NCI-H146 treated with DMSO at 0.1 percent for 48 hours (cell line): ENCODE measurements around the gene ECSCR.
"Not testable (repeated sequence)": the region's sequence is repeated elsewhere in the genome, so short reads cannot be mapped to it uniquely, and the experiment has no call there.

ENCODE experiments used
- DNase-seq: peaks from one replicate; lab custom pipeline; 2025; ENCODE audit not compliant: unreplicated experiment; lab: John Stamatoyannopoulos, UW

Gene ECSCR

DNA sequence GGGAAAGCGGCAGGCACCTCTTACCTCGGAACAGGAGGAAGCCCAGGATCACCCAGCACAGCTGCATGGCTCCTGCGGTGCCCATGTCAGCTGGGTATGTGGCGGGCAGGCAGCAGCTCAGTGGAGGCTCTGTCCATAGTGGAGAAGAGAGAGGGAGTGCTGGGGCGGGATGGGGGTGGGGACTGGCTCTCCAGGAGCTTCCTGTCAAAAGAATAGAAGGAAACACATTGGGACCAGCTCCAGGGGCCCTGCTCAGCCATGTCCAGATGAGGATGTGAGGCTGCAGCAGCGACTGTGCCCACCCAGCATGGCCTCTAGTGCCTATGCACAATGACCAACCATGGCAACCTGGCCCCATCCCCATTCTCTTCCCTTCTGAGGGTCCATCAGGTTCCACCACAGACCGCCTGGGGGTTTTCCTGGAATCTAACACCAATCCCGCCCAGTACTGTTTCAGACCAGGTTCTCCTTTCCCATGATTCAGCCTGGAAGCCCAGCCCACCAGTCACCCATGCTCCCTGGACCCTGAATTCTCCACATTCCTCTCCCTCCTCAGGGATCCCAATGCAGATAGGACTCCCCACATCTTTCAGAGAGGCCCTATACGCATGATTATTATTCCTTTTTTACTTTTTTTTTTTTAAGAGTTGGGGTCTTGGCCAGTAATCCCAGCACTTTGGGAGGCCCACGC, at the start of gene ECSCR:
TSS of gene ECSCR (minus strand) at position 158 of the 691 bp plus-strand sequence. CDS start at position 85, 73 bp downstream.
- no peak for DNase-seq

DNA sequence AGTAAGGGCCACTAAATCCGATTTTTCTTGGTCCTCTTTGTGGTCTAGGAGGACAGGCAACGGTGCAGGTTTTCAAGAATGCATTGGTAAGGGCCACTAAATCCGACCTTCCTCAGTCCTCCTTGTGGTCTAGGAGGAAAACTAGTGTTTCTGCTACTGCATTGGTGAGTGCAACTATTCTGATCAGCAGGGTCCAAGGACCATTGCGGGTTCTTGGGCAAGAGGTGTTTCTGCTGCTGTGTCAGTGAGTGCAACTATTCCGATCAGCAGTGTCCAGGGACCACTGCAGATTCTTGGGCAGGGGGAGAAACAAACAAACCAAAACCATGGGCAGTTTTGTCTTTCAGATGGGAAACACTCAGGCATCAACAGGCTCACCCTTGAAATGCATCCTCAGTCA, 42.2 kb upstream of the ECSCR start:
- not testable (repeated sequence) for DNase-seq

DNA sequence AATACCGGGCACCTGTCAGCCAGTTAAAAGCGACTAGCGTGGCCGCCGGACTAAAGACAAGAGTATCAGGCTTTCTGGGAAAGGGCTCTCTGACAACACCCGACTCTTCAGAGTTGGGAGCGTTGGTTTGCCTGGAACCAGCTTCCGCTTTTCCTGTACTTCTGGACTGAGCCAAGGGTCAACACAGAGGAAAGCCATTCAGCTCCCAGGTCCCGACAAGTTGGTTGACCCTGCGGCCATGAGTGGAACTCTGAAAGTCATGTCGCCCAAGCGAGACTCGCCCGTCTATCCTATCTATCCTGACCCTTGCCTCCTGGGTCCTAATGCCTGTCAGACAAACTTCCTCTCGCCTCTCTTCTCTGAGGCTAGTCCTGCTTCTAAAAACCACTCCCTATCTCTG, 41.3 kb upstream of the ECSCR start:
- DNase-seq, result not testable (repeated sequence)

DNA sequence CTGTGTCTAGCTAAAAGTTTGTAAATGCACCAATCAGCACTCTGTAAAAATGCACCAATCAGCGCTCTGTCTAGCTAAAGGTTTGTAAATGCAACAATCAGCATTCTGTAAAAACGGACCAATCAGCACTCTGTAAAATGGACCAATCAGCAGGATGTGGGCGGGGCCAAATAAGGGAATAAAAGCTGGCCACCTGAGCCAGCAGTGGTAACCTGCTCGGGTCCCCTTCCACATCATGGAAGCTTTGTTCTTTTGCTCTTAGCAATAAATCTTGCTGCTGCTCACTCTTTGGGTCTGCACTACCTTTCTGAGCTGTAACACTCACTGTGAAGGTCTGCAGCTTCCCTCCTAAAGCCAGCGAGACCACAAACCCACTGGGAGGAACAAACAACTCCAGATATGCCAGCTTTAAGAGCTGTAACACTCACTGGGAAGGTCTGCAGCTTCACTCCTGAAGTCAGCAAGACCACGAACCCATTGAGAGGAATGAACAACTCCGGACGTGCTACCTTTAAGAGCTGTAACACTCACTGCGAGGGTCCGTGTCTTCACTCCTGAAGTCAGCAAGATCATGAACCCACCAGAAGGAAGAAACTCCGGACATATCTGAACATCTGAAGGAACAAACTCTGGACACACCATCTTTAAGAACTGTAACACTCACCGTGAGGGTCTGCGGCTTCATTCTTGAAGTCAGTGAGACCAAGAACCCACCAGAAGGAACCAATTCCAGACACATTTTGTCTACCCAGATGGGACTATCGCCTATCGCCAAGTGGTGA, 40.7 kb upstream of the ECSCR start:
- DNase-seq, result not testable (repeated sequence)

- no peak for DNase-seq
Measured at GRCh38 chr5:139501381-139501780, 38.8 kb upstream of the ECSCR start.

- no peak for DNase-seq
Measured at GRCh38 chr5:139495638-139496435, 33.3 kb upstream of the ECSCR start.

DNA sequence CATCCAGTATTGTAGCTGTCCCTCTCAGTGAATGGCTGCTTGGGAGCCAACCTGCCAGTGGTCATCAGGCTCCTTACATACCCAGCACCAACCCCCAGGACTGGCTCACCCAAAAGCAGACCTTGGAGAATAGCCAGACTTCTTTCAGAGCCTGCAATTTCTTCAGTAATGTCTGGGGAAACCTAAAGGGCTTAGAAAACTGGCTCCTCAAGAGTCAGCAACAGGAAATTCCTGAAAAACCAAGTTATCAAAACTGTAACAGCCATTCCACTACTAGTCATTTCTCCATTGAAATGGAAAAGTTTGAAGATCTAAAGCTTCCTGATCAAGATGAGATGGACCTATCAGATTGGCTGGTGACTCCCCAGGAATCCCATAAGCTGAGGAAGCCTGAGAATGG, 32.3 kb upstream of the ECSCR start:
- DNase-seq, result no peak

DNA sequence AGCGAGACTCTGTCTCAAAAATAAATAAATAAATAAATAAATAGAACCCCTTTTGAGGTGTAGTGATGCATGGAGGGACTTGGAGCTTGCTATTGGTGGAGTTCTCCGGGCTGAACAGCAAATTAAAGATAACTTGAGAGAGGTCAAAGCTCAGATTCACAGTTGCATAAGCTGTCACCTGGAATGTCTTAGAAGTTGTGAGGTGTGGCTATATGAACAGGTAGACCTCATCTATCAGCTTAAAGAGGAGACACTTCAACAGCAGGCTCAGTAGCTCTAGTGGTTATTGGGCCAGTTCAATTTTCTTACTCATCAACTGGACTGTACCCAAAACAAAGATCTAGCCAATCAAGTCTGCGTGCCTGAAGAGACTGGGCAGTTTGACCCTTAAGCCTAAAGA, 31.7 kb upstream of the ECSCR start:
- DNase-seq, result no peak

GRCh38 chr5:139492700-139493192, 30.2 kb upstream of the ECSCR start:
- no peak for DNase-seq

- no peak for DNase-seq
Measured at GRCh38 chr5:139488260-139488659, 25.7 kb upstream of the ECSCR start.

DNA sequence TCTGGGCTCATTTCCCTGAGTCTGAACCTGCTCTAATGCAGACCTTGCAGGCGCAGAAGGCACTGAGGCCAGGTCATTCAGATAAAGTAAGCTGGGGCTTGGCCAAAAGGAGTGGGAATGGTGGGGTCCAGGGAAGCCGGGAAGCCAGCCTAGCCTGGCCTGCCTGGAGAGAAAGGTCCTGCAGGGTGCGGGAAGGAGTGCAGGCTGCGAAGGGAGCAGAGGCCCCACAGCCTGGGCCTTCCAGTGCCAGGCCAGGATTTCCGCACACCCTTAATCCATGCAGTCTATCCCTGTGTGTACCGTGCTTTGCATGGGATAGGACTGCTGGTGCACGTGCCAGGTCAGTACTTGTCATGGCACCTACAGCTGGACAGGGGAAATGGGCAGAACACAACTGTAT, 23.7 kb upstream of the ECSCR start:
- DNase-seq, result no peak

- not testable (repeated sequence) for DNase-seq
Measured at GRCh38 chr5:139482890-139483208, 20.3 kb upstream of the ECSCR start.

- no peak for DNase-seq
Measured at GRCh38 chr5:139482050-139482889, 19.7 kb upstream of the ECSCR start, which contains the start of gene STING1. Gene STING1, minus strand, starts transcription at chr5:139482758. Its CDS starts 1,054 bp downstream, at chr5:139481704.

DNA sequence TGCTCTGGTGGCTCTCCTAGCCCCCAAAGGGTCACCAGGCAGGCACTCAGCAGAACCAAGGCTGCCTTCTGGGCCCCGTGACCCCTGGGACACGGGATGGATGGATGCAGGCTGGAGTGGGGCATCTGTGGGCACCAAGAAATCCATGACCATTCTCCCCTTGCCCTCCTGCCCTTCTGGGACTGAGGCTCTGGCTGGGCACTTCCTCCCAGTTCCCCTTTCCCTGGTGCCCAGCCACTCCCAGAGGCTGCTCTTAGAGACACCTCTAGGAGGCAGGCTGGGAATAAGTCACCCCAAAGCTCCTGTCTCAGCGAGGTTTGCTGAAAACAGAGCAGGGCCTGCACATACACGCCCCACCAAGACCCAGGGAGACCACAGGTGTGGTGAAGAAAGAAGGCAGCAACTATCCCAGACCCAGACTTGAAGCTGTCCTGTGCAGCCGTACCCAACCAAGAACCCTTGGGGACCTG, 19.1 kb upstream of the ECSCR start:
- DNase-seq, result no peak

DNA sequence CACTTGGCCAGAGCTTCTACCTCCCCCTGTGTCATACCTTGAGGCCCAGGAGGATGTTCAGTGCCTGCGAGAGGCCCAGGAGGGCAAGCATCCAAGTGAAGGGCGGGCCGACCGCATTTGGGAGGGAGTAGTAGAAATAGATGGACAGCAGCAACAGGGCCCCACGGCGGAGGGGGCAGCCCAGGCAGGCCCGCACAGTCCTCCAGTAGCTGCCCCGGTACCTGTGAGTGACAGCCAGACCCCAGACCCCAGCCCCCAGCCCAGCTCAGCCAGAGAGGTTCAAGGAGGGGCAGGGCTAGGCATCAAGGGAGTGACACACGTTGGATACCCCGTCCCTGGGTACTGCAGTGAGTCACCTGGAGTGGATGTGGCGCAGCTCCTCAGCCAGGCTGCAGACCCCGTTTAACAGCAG, 18.6 kb upstream of the ECSCR start:
- no peak for DNase-seq

GRCh38 chr5:139479729-139480128, 17.2 kb upstream of the ECSCR start:
- not testable (repeated sequence) for DNase-seq

DNA sequence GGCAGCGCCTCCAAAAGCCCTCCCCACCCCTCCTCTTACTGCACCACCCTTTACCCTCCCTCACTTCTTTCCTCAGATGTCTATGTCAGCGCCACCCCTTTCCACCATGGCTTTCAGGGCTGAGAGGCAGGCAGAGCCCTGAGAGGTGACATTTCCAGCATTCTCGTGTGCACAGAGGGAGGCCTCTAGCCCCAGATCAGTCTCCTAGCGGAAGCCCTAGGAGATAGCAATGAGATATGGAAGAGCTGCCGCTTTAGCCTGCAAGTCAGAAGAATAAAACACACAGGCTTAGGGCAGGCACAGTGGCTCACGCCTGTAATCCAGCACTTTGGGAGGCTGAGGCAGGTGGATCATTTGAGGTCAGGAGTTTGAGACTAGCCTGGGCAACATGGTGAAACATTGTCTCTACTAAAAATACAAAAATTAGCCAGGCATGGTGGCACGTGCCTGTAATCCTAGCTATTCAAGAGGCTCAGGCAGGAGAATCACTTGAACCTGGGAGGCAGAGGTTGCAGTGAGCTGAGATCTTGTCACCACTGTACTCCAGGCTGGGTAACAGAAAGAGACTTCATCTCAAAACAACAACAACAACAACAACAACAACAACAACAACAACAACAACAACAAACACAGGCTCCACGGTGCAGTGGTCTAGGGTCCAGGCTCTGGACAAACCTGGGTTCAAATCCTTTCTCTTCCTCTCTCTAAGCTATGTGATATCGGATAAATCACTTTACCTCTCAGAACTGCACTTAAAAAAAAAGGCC, 16.3 kb upstream of the ECSCR start:
- DNase-seq, result not testable (repeated sequence)

- DNase-seq, result no peak
Measured at GRCh38 chr5:139475865-139476617, 13.5 kb upstream of the ECSCR start.
